Activated T-helper 1 cell treated with Interleukin-2 at 50 U/mL for 16 hours (primary cell): Measurements from ENCODE around the gene SAAL1.

Source experiments
- DNase-seq: peaks from one replicate; pipeline ENCODE4 v3.0.0-alpha.2; 2020; ENCODE audit warnings: low read depth

The SAAL1 gene

DNA sequence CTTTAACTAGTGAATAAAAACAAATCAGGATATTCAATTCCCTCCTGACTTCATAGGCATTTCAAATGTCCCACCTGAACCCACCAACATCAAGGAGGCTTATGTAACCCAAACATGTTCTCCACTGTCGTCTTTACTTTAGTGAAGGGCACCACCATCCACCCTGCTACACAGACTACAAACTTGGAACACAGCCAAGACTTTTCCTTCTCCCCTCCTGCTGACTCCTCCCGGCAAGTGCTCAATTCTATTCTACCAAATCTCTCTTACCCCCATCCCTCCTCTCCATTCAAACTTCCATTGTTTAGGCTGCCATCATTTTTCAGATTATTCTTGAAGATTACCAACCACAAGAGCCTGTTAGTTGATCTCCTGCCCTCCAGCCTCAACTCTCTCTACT lies 24.3 kb downstream of the SAAL1 start:
- no peak for DNase-seq

DNA sequence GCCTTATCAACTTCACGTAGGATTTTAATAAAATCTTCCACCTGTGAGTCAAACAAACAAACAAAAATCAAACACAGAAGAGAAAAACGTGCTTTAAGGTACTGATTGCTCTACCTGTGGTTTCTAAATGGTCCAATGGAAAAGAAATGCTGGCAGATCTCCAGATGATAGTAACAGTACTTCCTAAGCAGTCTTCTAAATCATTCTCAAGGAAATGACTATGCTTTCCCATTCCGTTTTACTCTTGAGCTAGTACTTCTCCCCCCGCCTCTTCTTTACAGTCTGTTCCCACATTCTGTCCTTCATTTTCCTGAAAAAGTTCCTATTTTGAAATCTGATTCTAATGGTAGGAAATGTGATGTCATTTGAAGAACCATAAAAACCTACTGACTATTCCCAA lies 25.4 kb downstream of the SAAL1 start:
- no peak for DNase-seq

DNA sequence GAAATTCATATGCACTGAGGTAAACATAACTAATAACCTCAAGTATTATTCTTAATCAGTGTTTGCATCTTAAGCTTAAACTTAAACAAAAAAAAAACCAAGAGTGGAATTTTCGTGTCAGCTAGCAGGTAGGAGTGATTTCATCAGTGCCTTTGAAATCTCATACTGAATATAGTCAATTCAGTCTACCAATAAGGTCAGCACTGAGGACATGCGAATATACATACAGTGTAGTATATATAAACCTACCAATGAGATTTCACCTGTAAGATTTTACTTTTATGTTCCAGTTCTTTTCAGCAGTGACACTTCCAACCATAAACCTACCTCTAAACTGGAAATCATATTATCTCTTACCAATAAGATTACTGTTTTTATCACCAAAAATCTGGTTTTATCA lies 27.0 kb downstream of the SAAL1 start:
- no peak for DNase-seq

DNA sequence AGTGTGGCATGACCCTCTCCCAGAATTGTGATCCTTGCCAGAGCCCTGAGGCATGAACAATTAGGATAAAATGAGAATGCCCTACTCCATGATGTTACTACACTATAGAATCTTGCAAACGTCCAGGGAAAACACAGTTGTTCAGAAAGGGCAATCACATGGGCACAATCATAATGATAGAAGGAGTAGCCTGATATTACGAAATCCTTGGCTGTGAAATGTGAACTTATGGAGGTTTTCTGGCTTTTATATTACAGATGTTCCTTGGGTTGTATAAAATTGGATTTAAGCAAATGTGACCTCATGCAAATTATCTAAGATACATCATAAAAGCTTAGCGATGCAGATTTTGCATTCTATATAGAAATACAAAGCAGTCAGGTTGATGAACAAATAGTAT lies 30.4 kb downstream of the SAAL1 start:
- DNase-seq = no peak

DNA sequence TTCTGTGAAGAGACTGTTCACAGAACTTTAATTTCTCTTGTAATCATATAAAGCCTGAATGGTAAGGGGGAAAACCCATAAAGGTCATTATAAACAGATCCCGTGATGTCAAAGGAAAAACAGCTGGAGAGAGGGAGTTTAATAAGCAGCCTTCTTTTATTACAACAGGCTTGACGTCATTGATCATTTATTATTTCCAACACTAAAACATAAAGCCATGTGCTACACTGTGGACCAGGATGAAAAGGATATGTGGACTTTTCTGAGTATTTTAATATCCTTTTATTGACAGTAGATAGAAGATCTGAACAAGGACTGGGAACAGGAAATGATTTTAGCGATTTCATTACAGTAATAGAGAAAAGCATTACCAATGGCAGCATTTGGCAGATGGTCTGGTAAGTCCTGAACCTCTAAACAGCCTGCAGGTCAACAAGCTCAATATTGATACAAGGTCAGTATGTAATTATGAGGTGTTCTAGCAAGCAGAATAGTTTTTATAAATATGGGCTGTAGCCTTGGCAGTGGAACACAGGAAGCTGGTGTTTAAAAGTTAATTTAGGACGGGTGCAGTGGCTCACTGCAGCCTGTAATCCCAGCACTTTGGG lies 34.7 kb downstream of the SAAL1 start:
- no peak for DNase-seq

DNA sequence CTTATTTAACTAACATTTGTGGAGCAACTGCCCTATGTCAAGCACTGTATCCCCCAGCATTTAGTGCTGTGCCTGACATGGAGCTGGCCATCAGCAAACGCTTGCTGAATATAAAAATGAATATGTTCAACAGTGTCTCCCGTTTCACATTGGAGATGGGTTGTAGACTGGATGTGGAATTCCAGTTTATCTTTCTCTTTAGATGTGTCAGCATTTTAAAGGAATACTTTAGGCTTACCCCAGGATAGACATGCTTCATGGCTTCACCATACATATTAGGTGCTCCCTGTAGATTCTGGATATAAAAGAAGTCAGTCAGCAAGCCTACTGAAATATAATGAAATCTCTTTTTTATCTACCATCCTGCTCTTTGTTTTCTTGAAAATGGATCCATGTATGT lies 38.5 kb downstream of the SAAL1 start:
- DNase-seq = no peak

DNA sequence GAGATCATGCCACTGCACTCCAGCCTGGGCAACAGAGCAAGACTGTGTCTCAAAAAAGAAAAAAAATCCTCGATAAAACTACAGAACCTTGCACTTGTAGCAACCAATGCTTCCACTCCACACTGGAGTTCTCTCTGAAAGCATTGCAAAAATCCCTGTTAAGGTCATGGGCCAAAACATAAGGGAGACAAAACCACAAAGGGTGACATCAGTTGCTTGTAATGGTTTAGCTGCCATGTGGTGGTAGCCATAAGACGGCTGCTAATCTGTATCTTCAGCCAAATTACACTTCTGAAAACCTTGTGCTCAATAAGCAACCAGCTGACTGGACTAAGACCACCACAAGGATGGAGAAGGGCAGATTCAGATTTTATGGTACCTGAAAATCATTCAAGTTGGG lies 39.3 kb downstream of the SAAL1 start:
- no peak for DNase-seq

DNA sequence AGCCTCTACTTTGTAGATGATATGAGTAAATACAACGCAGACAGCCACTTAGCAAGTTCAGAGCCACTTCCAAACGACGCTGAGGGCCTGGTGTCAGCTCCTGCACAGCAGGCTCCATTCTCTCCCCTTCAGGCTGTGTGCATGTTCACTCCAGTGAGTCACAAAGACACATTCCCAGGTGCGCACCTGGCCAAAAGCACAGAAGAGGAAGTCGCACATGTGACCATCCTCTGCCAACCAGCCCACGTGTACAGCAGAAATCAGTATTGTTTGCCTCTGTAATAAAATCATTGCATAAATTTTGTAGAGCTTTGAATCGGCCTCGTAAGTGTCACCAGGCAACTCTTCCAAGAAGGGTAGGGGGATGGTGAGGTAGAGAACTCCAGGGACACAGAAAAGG lies 40.3 kb downstream of the SAAL1 start:
- DNase-seq = no peak

DNA sequence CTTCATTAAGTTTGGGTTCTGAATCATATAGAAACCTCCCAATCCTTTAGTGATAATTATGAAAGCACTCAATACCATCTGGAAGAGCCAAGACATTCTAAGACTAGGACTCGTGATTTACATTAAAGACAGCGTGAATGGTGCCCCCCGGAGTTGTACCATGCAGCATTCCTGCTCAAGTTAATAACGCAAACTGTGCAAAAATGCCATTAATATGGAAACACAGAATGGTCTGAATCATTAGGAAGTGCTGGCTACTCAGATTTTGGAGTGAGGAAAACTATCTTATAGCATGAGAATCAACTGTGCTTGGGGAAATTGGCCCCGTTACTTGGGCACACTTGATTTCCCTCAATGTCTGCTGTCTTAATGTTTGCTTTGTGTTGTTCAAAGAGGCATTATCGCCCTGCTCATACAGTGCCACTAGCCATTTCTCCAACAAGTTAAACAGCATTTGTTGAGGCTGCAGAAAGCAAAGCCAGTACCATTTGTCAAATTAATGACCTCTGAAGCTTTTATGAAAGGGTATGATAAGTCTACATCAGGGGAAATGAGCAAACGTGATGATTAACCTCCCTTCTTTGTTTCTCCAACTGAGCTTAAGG lies 41.3 kb downstream of the SAAL1 start:
- DNase-seq = no peak

DNA sequence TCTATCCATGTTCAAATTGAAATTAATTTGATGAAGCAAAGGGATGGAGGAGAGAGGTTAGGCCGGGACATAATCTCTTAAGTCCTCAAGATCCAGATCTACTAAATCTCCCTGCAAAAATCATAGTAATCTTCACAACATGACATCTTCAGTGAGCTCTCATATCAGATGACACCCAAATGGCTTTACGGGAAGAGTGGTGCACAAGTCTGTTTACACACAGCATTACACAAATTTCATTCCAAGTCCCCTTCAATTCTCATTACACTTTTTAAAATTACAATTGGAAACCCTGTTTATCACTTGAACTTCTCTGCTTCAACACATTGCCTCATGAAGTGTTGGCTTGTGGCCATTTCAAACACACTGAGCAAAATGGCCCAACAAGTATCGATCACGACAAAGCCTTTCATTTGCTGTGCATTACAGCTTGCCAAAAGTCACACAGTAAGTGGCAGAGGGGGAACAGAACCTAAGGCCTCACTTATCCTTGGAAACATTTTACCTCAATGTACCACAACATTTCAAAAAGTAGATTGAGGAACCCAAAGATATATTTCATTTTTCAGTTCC lies 41.9 kb downstream of the SAAL1 start:
- DNase-seq = no peak

DNA sequence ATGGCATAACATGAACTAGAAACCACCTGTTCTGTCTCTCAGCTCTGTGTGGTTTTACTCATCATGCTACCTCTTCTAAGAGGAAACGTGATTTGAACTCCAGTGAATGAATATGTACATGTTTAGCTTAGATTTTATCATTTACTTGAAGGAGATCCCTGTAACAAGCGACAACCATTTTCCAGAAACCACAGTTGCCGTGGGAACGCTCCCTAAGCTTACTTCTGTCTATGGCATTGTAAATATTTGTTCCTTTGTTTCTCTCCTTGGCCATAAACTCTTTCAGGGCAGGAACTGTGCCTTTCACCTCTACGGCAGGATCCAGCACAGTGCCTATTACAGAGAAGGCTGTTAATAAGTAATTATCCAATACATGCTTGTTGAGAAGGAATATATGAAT lies 42.8 kb downstream of the SAAL1 start:
- no peak for DNase-seq

DNA sequence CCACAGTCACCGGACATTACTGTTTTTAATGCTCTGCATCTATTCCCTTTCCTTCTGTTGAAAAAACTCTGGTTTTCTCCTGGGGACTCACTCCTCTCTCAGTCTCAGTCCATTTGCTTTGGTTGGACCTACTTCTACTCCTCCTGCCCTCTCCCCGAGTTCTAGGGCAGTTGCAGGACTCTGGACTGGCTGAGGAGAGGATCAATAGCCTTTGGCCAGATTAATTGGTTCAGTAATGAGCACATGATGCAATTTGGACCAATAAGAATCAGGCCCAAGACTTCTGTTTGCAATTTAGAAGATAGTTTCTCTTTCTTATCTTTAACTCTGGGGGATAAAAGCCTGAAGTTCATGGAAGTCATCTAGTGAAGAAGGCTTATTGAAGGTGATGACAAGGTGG lies 44.5 kb downstream of the SAAL1 start:
- DNase-seq = no peak

DNA sequence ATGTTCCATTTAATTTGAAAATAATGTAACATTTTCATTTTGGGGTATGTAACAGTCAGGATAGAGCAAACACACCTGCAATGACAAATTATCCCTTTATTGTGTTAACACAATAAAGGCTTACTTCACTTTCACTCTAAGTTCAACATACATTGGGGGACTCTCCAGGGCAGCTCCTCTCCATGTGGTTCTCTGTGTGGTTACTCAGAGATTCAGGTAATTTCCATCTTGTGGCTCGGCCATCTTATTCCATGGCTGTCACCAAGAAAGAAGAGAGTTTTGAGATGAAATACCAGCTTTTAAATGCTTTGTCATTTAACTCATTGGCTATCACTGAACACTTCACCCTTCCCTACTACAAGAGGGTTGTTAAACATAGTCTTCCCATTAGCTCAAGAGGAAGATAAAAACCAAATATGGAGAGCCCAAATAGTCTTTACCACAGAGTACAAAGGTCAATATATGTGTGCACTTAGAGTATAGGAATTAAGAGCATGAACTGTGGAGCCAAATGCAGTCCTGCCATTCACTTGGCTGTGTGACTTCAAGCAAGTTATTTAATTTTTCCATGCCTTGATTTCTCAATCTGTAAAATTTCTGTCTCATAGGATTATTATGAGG lies 49.2 kb downstream of the SAAL1 start:
- no peak for DNase-seq

DNA sequence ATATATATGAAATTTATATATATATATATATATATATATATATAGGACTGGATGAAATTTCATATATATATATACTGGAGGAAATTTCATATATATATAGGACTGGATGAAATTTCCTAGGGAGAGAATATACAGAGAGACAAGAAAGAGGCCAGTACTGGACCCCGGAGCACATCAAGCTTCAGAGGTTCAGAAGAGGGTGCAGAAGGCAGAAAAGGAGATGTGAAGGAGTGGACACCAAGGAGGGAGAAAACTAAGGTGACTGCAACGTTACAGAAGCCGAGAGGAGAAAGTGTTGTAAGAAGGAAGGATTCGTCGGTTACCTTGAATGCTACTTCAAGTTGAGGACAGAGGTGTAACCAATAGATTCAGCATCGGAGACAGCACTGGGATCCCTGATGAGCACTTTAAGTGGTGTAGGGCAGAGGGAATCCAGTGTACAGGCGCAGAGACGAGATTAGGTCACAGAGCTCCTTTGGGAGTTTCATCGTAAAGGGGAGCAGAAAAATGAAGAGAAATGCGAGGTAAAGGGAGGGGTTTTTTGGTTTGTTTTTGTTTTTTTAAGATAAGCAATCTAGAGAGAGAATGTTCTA lies 51.3 kb downstream of the SAAL1 start:
- DNase-seq = no peak

DNA sequence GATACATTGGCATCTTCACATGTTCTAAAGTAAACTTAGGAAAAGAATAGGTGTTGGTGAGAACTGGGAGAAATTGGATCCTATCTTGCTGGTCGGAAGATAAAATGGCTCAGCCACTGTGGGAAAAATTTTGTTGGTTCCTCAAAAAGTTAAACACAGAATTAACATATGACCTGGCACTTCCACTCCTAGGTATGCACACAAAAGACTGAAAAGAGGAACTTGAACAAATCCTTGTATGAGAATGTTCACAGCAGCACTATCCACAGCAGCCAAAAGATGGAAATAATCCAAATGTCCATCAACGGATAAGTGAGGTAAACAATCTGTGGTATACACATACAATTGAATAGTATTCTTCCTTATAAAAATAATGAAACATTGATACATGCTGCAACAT lies 55.0 kb downstream of the SAAL1 start:
- no peak for DNase-seq

DNA sequence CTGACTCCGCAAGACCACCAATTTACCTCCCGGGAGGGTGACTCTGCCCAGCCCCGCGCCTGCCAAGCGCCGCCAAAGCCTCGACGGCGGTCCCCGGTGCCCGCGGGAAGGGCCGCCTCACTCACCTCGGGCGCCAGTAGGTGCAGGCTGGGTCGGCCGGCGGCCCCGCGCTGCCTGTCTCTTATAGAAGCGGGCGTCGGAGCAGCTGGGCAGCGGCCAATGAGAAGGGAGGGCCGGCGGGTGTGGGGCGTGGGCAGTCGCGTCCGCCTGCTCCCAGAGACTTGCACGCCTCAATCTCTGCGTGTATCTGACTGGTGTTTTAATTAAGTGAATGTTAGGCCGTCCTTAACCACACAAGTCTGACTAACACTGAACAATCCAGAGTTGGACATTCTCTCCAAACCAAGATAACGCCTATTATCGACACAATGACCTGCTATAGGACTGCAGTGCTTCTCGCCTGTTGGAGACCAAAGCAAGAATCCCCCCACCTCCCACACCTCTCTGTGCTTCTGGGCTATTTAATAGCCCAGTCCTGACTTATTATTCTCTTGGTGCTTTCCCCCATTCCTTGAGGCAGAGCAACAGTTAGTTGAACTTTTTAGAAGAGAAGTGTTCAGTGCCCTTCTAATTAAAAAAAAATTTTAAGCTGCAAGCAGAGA lies 59.6 kb downstream of the SAAL1 start, which contains the start of gene TPH1:
Gene TPH1, minus strand, starts transcription at position 154 of the 662 bp plus-strand sequence. CDS start 5,507 bp downstream, outside the sequence.
- no peak for DNase-seq

DNA sequence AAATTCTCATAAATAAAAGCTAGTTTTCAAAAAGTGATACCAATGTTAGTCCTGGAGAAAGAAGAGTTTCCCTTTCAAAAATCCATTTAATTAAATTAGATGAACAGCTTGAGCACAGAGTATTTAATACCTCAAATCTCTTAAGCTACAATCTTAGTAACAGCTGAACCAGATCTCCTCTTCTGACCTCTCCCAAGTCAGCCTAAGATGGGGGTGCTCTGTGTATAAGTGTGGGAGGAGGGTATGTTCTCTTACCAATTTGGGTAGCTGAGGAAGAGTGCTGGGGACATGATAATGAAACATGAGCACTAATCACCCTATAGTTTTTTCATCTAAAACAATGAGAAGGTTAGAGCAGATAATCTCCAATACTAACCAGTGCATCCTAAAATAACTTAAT lies 69.4 kb downstream of the SAAL1 start:
- no peak for DNase-seq
